H1 (cell line): ENCODE measurements around the gene CCDC33. TPM values are rescaled to one million over a fixed set of nuclear protein-coding genes. Genes with fewer than 3 reads are reported as not detected.

Experiments used
- CTCF ChIA-PET: fragments of 300-600 bp; sonication (Branson Sonifier 250); formaldehyde crosslinking; loops from one replicate; lab custom pipeline; 2021; ENCODE audit not compliant: partially characterized antibody; lab: Charles Lee
- POLR2A ChIA-PET: fragments of 300-600 bp; sonication (Branson Sonifier 250); formaldehyde crosslinking; loops from one replicate; lab custom pipeline; 2021; ENCODE audit warnings: inconsistent platforms; ENCODE audit not compliant: partially characterized antibody; lab: Charles Lee
- DNase-seq, 2 experiments: peaks; one replicate each; pipeline versions ENCODE4 v3.0.0 to v3.0.0-alpha.2; 2010 to 2022; ENCODE audit warnings: low spot score in 2 of 2, low read depth in 1 of 2, mixed read lengths in 1 of 2
- FAIRE-seq: peaks from 2 replicates; lab custom pipeline; 2011; peaks lifted over from hg19 to GRCh38; lab: Jason Lieb, UNC
- H2AFZ ChIP-seq: 2 replicates; pipeline ENCODE4 v1.8.1; 2012; ENCODE audit warnings: low read length, inconsistent platforms
- H2AK5ac ChIP-seq: 2 replicates; pipeline ENCODE4 v1.6.1; 2013; ENCODE audit warnings: low read depth, low read length
- H2BK120ac ChIP-seq: replicated peaks from 2 replicates; pipeline ENCODE3; 2013; ENCODE audit warnings: low read depth, low read length, inconsistent platforms
- H2BK12ac ChIP-seq: 2 replicates; pipeline ENCODE4 v1.6.1; 2013; ENCODE audit warnings: low read depth, low read length
- H2BK15ac ChIP-seq: 2 replicates; pipeline ENCODE4 v1.6.1; 2013; ENCODE audit warnings: low read length
- H2BK20ac ChIP-seq: 2 replicates; pipeline ENCODE4 v1.6.1; 2013; ENCODE audit warnings: low read length
- H2BK5ac ChIP-seq: 2 replicates; pipeline ENCODE4 v1.6.1; 2013; ENCODE audit warnings: low read depth, low read length
- H3K14ac ChIP-seq: 2 replicates; pipeline ENCODE4 v1.6.1; 2013; ENCODE audit warnings: inconsistent platforms; ENCODE audit not compliant: insufficient read length
- H3K18ac ChIP-seq: 2 replicates; pipeline ENCODE4 v1.6.1; 2013; ENCODE audit warnings: low read length; ENCODE audit errors: extremely low read depth
- H3K23ac ChIP-seq: 2 replicates; pipeline ENCODE4 v1.6.1; 2013; ENCODE audit warnings: inconsistent platforms; ENCODE audit not compliant: insufficient read length
- H3K23me2 ChIP-seq: 2 replicates; pipeline ENCODE4 v1.6.1; 2013; ENCODE audit warnings: low read depth, low read length
- H3K27ac ChIP-seq: 2 replicates; pipeline ENCODE4 v1.6.1; 2011; ENCODE audit warnings: low read depth, low read length, inconsistent platforms
- H3K27me3 ChIP-seq, 4 experiments: replicated peaks in 1 of 4; 1 replicate in 1 of 4; 2 replicates in 3 of 4; pipeline versions ENCODE4 v1.6.1 to v1.8.1; 2011 to 2013; ENCODE audit warnings: low read length in 3 of 4, mild to moderate bottlenecking in 3 of 4, inconsistent platforms in 2 of 4, mixed read lengths in 2 of 4, moderate library complexity in 1 of 4; ENCODE audit not compliant: control insufficient read depth in 3 of 4, insufficient read depth in 3 of 4; ENCODE audit errors: extremely low read depth in 1 of 4
- H3K36me3 ChIP-seq, 4 experiments: 2 replicates each; pipeline versions ENCODE4 v1.6.1 to v1.8.1; 2011 to 2013; ENCODE audit warnings: mild to moderate bottlenecking in 4 of 4, low read length in 3 of 4, moderate library complexity in 2 of 4, control low read depth in 1 of 4, inconsistent platforms in 1 of 4; ENCODE audit not compliant: insufficient read depth in 4 of 4, control insufficient read depth in 2 of 4
- H3K4ac ChIP-seq: replicated peaks from 2 replicates; pipeline ENCODE3; 2013; ENCODE audit warnings: low read length, low read depth, mixed read lengths, inconsistent platforms; ENCODE audit not compliant: insufficient read length
- H3K4me1 ChIP-seq, 4 experiments: replicated peaks in 1 of 4; 1 replicate in 1 of 4; 2 replicates in 3 of 4; pipeline versions ENCODE4 v1.6.1 to v1.8.1; 2011 to 2013; ENCODE audit warnings: low read length in 3 of 4, inconsistent platforms in 2 of 4, mixed read lengths in 1 of 4; ENCODE audit not compliant: insufficient read depth in 4 of 4, control insufficient read depth in 3 of 4
- H3K4me2 ChIP-seq, 2 experiments: 2 replicates each; pipeline versions ENCODE4 v1.6.1 to v1.8.1; 2011 to 2013; ENCODE audit warnings: low read depth in 2 of 2, low read length in 2 of 2, control low read depth in 1 of 2, inconsistent platforms in 1 of 2, mild to moderate bottlenecking in 1 of 2; ENCODE audit not compliant: insufficient read depth in 1 of 2
- H3K4me3 ChIP-seq, 4 experiments: fragments of 200-600, 300-600 bp in 1 of 4; sonication (generic), shearing (Covaris generic), sonication (Bioruptor Twin) in 1 of 4; 2 replicates each; pipeline versions ENCODE4 v1.5.1 to v1.8.1; 2011 to 2016; ENCODE audit warnings: low read length in 4 of 4, low read depth in 3 of 4, control low read depth in 2 of 4, inconsistent platforms in 2 of 4, mild to moderate bottlenecking in 2 of 4, mixed read lengths in 1 of 4, moderate library complexity in 1 of 4; ENCODE audit not compliant: insufficient read depth in 2 of 4; ENCODE audit errors: extremely low read depth in 1 of 4
- H3K56ac ChIP-seq: replicated peaks from 2 replicates; pipeline ENCODE3; 2013; ENCODE audit warnings: low read depth, mild to moderate bottlenecking, mixed read lengths, low read length, inconsistent platforms; ENCODE audit not compliant: insufficient read length
- H3K79me1 ChIP-seq: 2 replicates; pipeline ENCODE4 v1.6.1; 2013; ENCODE audit warnings: low read depth, low read length, control low read depth
- H3K79me2 ChIP-seq, 2 experiments: 2 replicates each; pipeline versions ENCODE4 v1.6.1 to v1.8.1; 2012 to 2013; ENCODE audit warnings: low read length in 2 of 2, mild to moderate bottlenecking in 2 of 2, inconsistent platforms in 1 of 2; ENCODE audit not compliant: insufficient read depth in 2 of 2, control insufficient read depth in 1 of 2
- H3K9ac ChIP-seq, 4 experiments: replicated peaks in 1 of 4; 1 replicate in 1 of 4; 2 replicates in 3 of 4; pipeline versions ENCODE4 v1.6.1 to v1.8.1; 2011 to 2013; ENCODE audit warnings: low read depth in 3 of 4, low read length in 3 of 4, control low read depth in 2 of 4, mild to moderate bottlenecking in 2 of 4, moderate library complexity in 2 of 4, inconsistent platforms in 1 of 4; ENCODE audit errors: extremely low read depth in 1 of 4
- H3K9me3 ChIP-seq, 2 experiments: 2 replicates each; pipeline versions ENCODE4 v1.6.1 to v1.8.1; 2012 to 2013; ENCODE audit warnings: mild to moderate bottlenecking in 2 of 2, moderate library complexity in 2 of 2, control low read depth in 1 of 2, inconsistent platforms in 1 of 2, low read depth in 1 of 2, low read length in 1 of 2, mixed read lengths in 1 of 2; ENCODE audit not compliant: insufficient read depth in 2 of 2
- H4K20me1 ChIP-seq, 2 experiments: replicated peaks in 1 of 2; 2 replicates each; pipeline versions ENCODE3 to v1.8.1; 2011 to 2013; ENCODE audit warnings: inconsistent platforms in 2 of 2, low read length in 2 of 2, mild to moderate bottlenecking in 1 of 2; ENCODE audit not compliant: insufficient read depth in 2 of 2, control insufficient read depth in 1 of 2
- H4K5ac ChIP-seq: 2 replicates; pipeline ENCODE4 v1.6.1; 2013; ENCODE audit warnings: low read length, low read depth, mixed read lengths, inconsistent platforms; ENCODE audit not compliant: insufficient read length
- H4K8ac ChIP-seq: 2 replicates; pipeline ENCODE4 v1.8.0; 2013; ENCODE audit warnings: mild to moderate bottlenecking, moderate library complexity, low read length, inconsistent platforms; ENCODE audit not compliant: insufficient read depth; ENCODE audit errors: extremely low read depth
- H4K91ac ChIP-seq: replicated peaks from 2 replicates; pipeline ENCODE3; 2013; ENCODE audit warnings: low read length, mixed read lengths, inconsistent platforms; ENCODE audit not compliant: insufficient read length
- KDM1A ChIP-seq: fragments of 200-600, 300-600 bp; sonication (generic); IDR thresholded peaks from 2 replicates; pipeline ENCODE4 v1.7.1; 2016; ENCODE audit warnings: mild to moderate bottlenecking, low read length, borderline replicate concordance
- WGBS, 2 experiments: shearing (Covaris generic) in 1 of 2; methylation state at CpG; one replicate each; pipeline versions ENCODE4 v1.1.6 to v1.1.7; 2013 to 2015; ENCODE audit warnings: low lambda C conversion rate in 2 of 2, mixed read lengths in 2 of 2, inconsistent platforms in 1 of 2, low coverage in 1 of 2, missing lambda C conversion rate in 1 of 2; ENCODE audit not compliant: insufficient replicate concordance in 2 of 2, insufficient coverage in 1 of 2, insufficient read length in 1 of 2; ENCODE audit errors: extremely low coverage in 1 of 2, missing lambda C conversion rate in 1 of 2; 5-methylcytosine and 5-hydroxymethylcytosine counted together
- polyA plus RNA-seq, 7 experiments: library from polyadenylated mRNA; depleted of rRNA in 3 of 7; stranded (reverse) in 5 of 7; unstranded in 2 of 7; fragments of >200 nt in 5 of 7; fragments of 200-250 nt in 2 of 7; gene quantifications; 1 replicate in 5 of 7; 2 replicates in 1 of 7; 4 replicates in 1 of 7; pipeline versions ENCODE4 v1.2.1 to v1.2.3, GENCODE V29; 2011 to 2013; ENCODE audit warnings: missing spikeins in 2 of 7, mixed read lengths in 2 of 7
- total RNA-seq: library from RNA; stranded (reverse); fragmentation: NEBNext Ultra II Directional; extraction: Animal tissue kit (Norgen Biotek cat#: 25700); gene quantifications from 2 replicates; pipeline ENCODE4 v1.2.1, GENCODE V29; 2021

CCDC33 gene
- total and polyA plus RNA-seq, 2 of the 8 experiments (the other 6 are each of a cell fraction or from before 2014, with no cell fraction given): 2.0 to 2.7 TPM

- H2BK120ac ChIP-seq: no peak overlapping the region
- no peak for TF ChIP-seq KDM1A
Observed at GRCh38 chr15:74274470-74275038, 38.4 kb downstream of the CCDC33 start.

More at GRCh38 chr15:74274470-74275038, 38.4 kb downstream of the CCDC33 start:
- FAIRE-seq (no peak), DNase-seq (no peak)
- no peaks in the 10 kb centered on the region for H4K20me1 ChIP-seq
- H2AFZ ChIP-seq: no peak overlapping the region
- no peak overlapping the region for H3K9ac ChIP-seq
- H2BK20ac ChIP-seq: no peak overlapping the region
- no peak overlapping the region for H3K56ac ChIP-seq
- H2BK15ac ChIP-seq: no peak overlapping the region
- 0 out of 7 replicates have a peak, but pooled peaks cover 0 to 3% (median 0%) of the 10 kb centered on the region in 4 experiments for H3K4me1 ChIP-seq
- no peak overlapping the region for H2AK5ac ChIP-seq
- H2BK5ac ChIP-seq: no peak overlapping the region
- H3K23me2 ChIP-seq: no peaks in the 10 kb centered on the region; the same call in 1 of the 2 replicates
- H3K4ac ChIP-seq: no peak overlapping the region
- no peak overlapping the region for H3K4me2 ChIP-seq
- no peaks in the 10 kb centered on the region for H3K79me2 ChIP-seq
- H2BK12ac ChIP-seq: no peak overlapping the region
- no peak overlapping the region for H3K27ac ChIP-seq
- H3K4me3 ChIP-seq: no peak overlapping the region
- H3K23ac ChIP-seq: no peak overlapping the region
- no peak overlapping the region for H3K14ac ChIP-seq
- H3K9me3 ChIP-seq: no peaks in the 10 kb centered on the region
- H3K27me3 ChIP-seq: peaks cover 0 to 3% (median 0%) of the 10 kb centered on the region in 4 experiments; a peak in 1 of 7 replicates
- H3K79me1 ChIP-seq: no peaks in the 10 kb centered on the region
- H3K18ac ChIP-seq: no peak overlapping the region
- H3K36me3 ChIP-seq: no peaks in the 10 kb centered on the region
- no peak overlapping the region for H4K5ac ChIP-seq
- WGBS, 2 experiments: 91% methylated on average over 3 of the region's 3 CpGs; no CpG with 5 or more reads in 1 of the 2 experiments
- no peak overlapping the region for H4K91ac ChIP-seq
- ChIA-PET POLR2A (interaction anchor here (2.0 kb wide), 1 partner anchor 10 kb away, joined by 4 read pairs; no protein-coding TSS in a partner anchor), CTCF (interaction anchor here (0.6 to 1.1 kb wide), 2 partner anchors 11 to 54 kb away, joined by 3 read pairs; no protein-coding TSS in a partner anchor)
- no peak overlapping the region; the same call in 1 of the 2 replicates for H4K8ac ChIP-seq
